Testis (tissue), 3 donors: ENCODE results near the gene ELANE. TPM values are rescaled to one million over a fixed set of nuclear protein-coding genes. Genes with fewer than 3 reads are reported as not detected.

Experiments used
- DNase-seq: peaks from one replicate; pipeline ENCODE4 v3.0.0-alpha.2; 2019
- H3K27ac ChIP-seq, 2 donors: fragments of 200-600 bp; sonication (generic); one replicate each; pipeline ENCODE4 v1.5.1; 2019
- H3K27me3 ChIP-seq: fragments of 200-600 bp; sonication (generic); one replicate; pipeline ENCODE4 v1.5.1; 2019
- H3K36me3 ChIP-seq: fragments of 200-600 bp; sonication (generic); one replicate; pipeline ENCODE4 v1.5.1; 2017; ENCODE audit warnings: low read depth; ENCODE audit errors: missing control alignments
- H3K4me1 ChIP-seq: fragments of 200-600 bp; sonication (generic); one replicate; pipeline ENCODE4 v1.5.1; 2019
- H3K4me3 ChIP-seq, 2 donors: fragments of 200-600 bp; sonication (generic); one replicate each; pipeline ENCODE4 v1.5.1; 2017 to 2019
- H3K9me3 ChIP-seq: fragments of 200-600 bp; sonication (generic); one replicate; pipeline ENCODE4 v1.5.1; 2017
- POLR2A ChIP-seq: fragments of 450-650 bp; IDR thresholded peaks from one replicate; pipeline ENCODE4 v1.6.1; 2017; ENCODE audit warnings: antibody characterized with exemption, mild to moderate bottlenecking, moderate library complexity
- WGBS, 2 donors: methylation state at CpG; one replicate each; pipeline ENCODE4 v1.1.5; 2018; 5-methylcytosine and 5-hydroxymethylcytosine counted together
- intact Hi-C: fragments of 100-400 bp; cut with DNase I; formaldehyde crosslinking; loops from one replicate; pipeline ENCODE4 v1.15.1; 2023; ENCODE audit warnings: low total_unique reads
- polyA plus RNA-seq: library from polyadenylated mRNA; stranded (reverse); fragments of 350-450 nt; fragmentation: Illumina TruSeq; extraction: RNeasy Lipid Tissue Mini Kit (QIAGEN cat#74804); gene quantifications from one replicate; pipeline ENCODE4 v1.2.3, GENCODE V29; 2014; ENCODE audit warnings: low read depth, low replicate concordance; ENCODE audit not compliant: insufficient read depth
- total RNA-seq, 2 donors: library from RNA; depleted of rRNA; stranded (reverse); fragments of >200 nt; gene quantifications; one replicate each; pipeline ENCODE4 v1.2.3, GENCODE V29; 2016
- TF ChIP-seq, protein P1 (sequence below), 3 experiments: fragments of 450-650 bp in 2 of 3; fragments of 200-600 bp in 1 of 3; sonication (generic) in 1 of 3; IDR thresholded peaks; one replicate each; pipeline ENCODE4 v1.5.1; 2016 to 2019; ENCODE audit warnings: antibody characterized with exemption in 3 of 3, mild to moderate bottlenecking in 2 of 3, moderate library complexity in 1 of 3

The ELANE gene
- total and polyA plus RNA-seq, 3 donors from 2014 or later = 0.50 to 0.74 TPM; not detected in 1

DNA sequence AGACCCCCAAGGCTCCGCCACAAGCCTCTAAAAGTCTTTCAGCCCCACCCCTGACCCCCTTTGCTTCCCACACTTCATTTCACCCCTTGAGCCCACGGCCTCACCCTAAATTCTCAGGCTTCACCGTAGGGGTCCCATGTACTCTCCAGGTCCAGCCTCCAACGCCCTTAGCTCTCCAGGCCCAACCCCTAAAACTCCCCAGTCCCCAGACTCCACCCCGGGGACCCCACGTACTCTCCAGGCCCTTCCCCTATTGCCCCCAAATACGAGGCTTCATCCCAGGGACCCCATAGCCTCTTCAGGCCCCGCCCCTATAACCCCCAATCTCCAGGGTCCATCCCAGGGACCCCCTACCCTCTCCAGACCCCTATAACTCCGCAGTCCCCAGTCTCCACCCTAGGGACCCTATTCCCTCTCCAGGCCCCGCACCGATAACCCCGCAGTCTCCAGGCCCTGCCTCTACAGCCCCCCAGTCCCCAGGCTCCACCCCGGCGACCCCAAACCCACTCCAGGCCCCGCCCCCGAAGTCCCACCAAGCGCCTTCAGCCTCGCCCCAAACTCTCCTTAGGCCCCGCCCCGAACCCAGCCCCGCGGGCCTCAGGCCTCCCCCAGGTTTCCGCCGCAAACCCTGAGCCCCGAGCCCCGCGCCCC is 40.3 kb downstream of the ELANE start:
- TF ChIP-seq POLR2A = no peak
- TF ChIP-seq, protein P1, sequence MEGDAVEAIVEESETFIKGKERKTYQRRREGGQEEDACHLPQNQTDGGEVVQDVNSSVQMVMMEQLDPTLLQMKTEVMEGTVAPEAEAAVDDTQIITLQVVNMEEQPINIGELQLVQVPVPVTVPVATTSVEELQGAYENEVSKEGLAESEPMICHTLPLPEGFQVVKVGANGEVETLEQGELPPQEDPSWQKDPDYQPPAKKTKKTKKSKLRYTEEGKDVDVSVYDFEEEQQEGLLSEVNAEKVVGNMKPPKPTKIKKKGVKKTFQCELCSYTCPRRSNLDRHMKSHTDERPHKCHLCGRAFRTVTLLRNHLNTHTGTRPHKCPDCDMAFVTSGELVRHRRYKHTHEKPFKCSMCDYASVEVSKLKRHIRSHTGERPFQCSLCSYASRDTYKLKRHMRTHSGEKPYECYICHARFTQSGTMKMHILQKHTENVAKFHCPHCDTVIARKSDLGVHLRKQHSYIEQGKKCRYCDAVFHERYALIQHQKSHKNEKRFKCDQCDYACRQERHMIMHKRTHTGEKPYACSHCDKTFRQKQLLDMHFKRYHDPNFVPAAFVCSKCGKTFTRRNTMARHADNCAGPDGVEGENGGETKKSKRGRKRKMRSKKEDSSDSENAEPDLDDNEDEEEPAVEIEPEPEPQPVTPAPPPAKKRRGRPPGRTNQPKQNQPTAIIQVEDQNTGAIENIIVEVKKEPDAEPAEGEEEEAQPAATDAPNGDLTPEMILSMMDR (IDR thresholded peaks at IDR 0.05) = no peak
- no peak for DNase-seq
- Histone ChIP-seq H3K4me3 (peak overlapping the region; percentile 81 to 90), H3K9me3 (no peaks in the 10 kb centered on the region), H3K27ac (peak overlapping the region; percentile 88 to 93), H3K27me3 (no peaks in the 10 kb centered on the region), H3K36me3 (no peaks in the 10 kb centered on the region), H3K4me1 (peaks cover 4% of the 10 kb centered on the region)
- WGBS, 2 donors = 5 to 7% methylated on average over 19 to 23 of the region's 27 CpGs
- intact Hi-C loops = no loop called here

- WGBS, 2 donors = 0 to 1% methylated on average over 21 to 60 of the region's 69 CpGs
- peak; percentile 96 for DNase-seq
Observed at GRCh38 chr19:892894-893689, 41.0 kb downstream of the ELANE start, which contains the start of the genes MED16 and RNU6-9. TSS of gene MED16 (minus strand) at chr19:893187. CDS start at chr19:891131, 2,056 bp downstream. TSS of gene RNU6-9 (plus strand) at chr19:893484.

GRCh38 chr19:896434-896833 is 44.3 kb downstream of the ELANE start:
- Histone ChIP-seq H3K36me3 (no peaks in the 10 kb centered on the region), H3K9me3 (no peaks in the 10 kb centered on the region), H3K27me3 (no peaks in the 10 kb centered on the region), H3K4me1 (peaks cover 4% of the 10 kb centered on the region), H3K27ac (no peak overlapping the region), H3K4me3 (no peak overlapping the region)
- 89 to 95% methylated on average over 7 to 10 of the region's 10 CpGs for WGBS, 2 donors
- TF ChIP-seq, protein P1 (IDR thresholded peaks at IDR 0.05) = no peak
- no peak for DNase-seq
- intact Hi-C loops = no loop called here

More at GRCh38 chr19:892894-893689, 41.0 kb downstream of the ELANE start, which contains the start of the genes MED16 and RNU6-9:
- Histone ChIP-seq H3K4me1 (peaks cover 4% of the 10 kb centered on the region), H3K36me3 (no peaks in the 10 kb centered on the region), H3K27ac (peak within 1 kb of the TSS; percentile 88 to 93), H3K9me3 (no peaks in the 10 kb centered on the region), H3K27me3 (no peaks in the 10 kb centered on the region), H3K4me3 (peak within 1 kb of the TSS; percentile 81 to 90)
- TF ChIP-seq POLR2A = peak; percentile 39
- TF ChIP-seq, protein P1 (IDR thresholded peaks at IDR 0.05) = peak in 2 of 3 experiments; percentile 2 to 4
- intact Hi-C loops = no loop called here

GRCh38 chr19:896999-897398 is 44.9 kb downstream of the ELANE start:
- no peaks in the 10 kb centered on the region for H3K36me3 ChIP-seq
- WGBS, 2 donors = 88 to 89% methylated on average over 11 of the region's 11 CpGs
- no peaks in the 10 kb centered on the region for H3K9me3 ChIP-seq
- H3K27ac ChIP-seq = no peak overlapping the region
- peaks cover 1% of the 10 kb centered on the region for H3K4me1 ChIP-seq
- H3K27me3 ChIP-seq = no peaks in the 10 kb centered on the region
- no peak for TF ChIP-seq POLR2A
- TF ChIP-seq, protein P1 (IDR thresholded peaks at IDR 0.05) = no peak
- no peak overlapping the region for H3K4me3 ChIP-seq
- DNase-seq = no peak
- intact Hi-C loops = no loop called here
